Renal cortex interstitium (tissue), 15 donors: ENCODE measurements around the gene USP10. TPM values are rescaled to one million over a fixed set of nuclear protein-coding genes. Genes with fewer than 3 reads are reported as not detected.

ENCODE experiments used
- DNase-seq, 11 donors: peaks; one replicate each; pipeline ENCODE4 v3.0.0-alpha.2; 2013; ENCODE audit warnings: low read depth in 9 of 11, low spot score in 4 of 11; ENCODE audit errors: extremely low read depth in 1 of 11
- long read RNA-seq, 16 experiments: transcript quantifications; one replicate each; lab custom pipeline, GENCODE V29; 2026
- polyA plus RNA-seq, 3 donors: library from polyadenylated mRNA; unstranded; fragments of 120-200 nt; gene quantifications; one replicate each; pipeline ENCODE4 v1.2.1, GENCODE V29; 2013; ENCODE audit not compliant: insufficient read length in 3 of 3

The USP10 gene
- 100 to 1,000 TPM; 112 to 134 (median 113) TPM for polyA plus RNA-seq
- long read RNA-seq, donor 1, transcript USP10-201 (14 exons, 3,009 nt), result major isoform, 9 of 36 reads
- long read RNA-seq, donor 1, partial matches to known transcripts, result 23 of 36 reads
- long read RNA-seq, donor 1, other reads (novel, unspliced or antisense), result 0 of 36 reads
- long read RNA-seq, donor 2, transcript USP10-201 (14 exons, 3,009 nt), result major isoform, 6 of 38 reads
- long read RNA-seq, donor 2, partial matches to known transcripts, result 30 of 38 reads
- long read RNA-seq, donor 2, other reads (novel, unspliced or antisense), result 0 of 38 reads
- long read RNA-seq, donor 3, transcript USP10-201 (14 exons, 3,009 nt), result major isoform, 21 of 81 reads
- long read RNA-seq, donor 3, partial matches to known transcripts, result 60 of 81 reads
- long read RNA-seq, donor 3, other reads (novel, unspliced or antisense), result 0 of 81 reads
- long read RNA-seq, donor 4, transcript USP10-201 (14 exons, 3,009 nt), result major isoform, 13 of 38 reads
- long read RNA-seq, donor 4, partial matches to known transcripts, result 24 of 38 reads
- long read RNA-seq, donor 4, other reads (novel, unspliced or antisense), result 0 of 38 reads
- long read RNA-seq, donor 5, result 0 reads
- long read RNA-seq, donor 6, transcript USP10-201 (14 exons, 3,009 nt), result major isoform, 10 of 48 reads
- long read RNA-seq, donor 6, partial matches to known transcripts, result 38 of 48 reads
- long read RNA-seq, donor 6, other reads (novel, unspliced or antisense), result 0 of 48 reads
- long read RNA-seq, donor 7, transcript USP10-201 (14 exons, 3,009 nt), result major isoform, 11 of 51 reads
- long read RNA-seq, donor 7, partial matches to known transcripts, result 37 of 51 reads
- long read RNA-seq, donor 7, other reads (novel, unspliced or antisense), result 0 of 51 reads
- long read RNA-seq, donor 8, result 0 reads
- long read RNA-seq, donor 9, transcript USP10-201 (14 exons, 3,009 nt), result major isoform, 13 of 44 reads
- long read RNA-seq, donor 9, partial matches to known transcripts, result 28 of 44 reads
- long read RNA-seq, donor 9, other reads (novel, unspliced or antisense), result 0 of 44 reads
- long read RNA-seq, donor 10, transcript USP10-201 (14 exons, 3,009 nt), result major isoform, 11 of 39 reads
- long read RNA-seq, donor 10, partial matches to known transcripts, result 27 of 39 reads
- long read RNA-seq, donor 10, other reads (novel, unspliced or antisense), result 0 of 39 reads
- long read RNA-seq, donor 11, transcript USP10-201 (14 exons, 3,009 nt), result major isoform, 14 of 33 reads
- long read RNA-seq, donor 11, partial matches to known transcripts, result 19 of 33 reads
- long read RNA-seq, donor 11, other reads (novel, unspliced or antisense), result 0 of 33 reads
- long read RNA-seq, donor 12, partial matches to known transcripts, result 5 of 9 reads
- long read RNA-seq, donor 12, other reads (novel, unspliced or antisense), result 0 of 9 reads
- long read RNA-seq, donor 13, result 0 reads
- long read RNA-seq, donor 14, transcript USP10-201 (14 exons, 3,009 nt), result major isoform, 10 of 23 reads
- long read RNA-seq, donor 14, partial matches to known transcripts, result 13 of 23 reads
- long read RNA-seq, donor 14, other reads (novel, unspliced or antisense), result 0 of 23 reads
- long read RNA-seq, donor 15, partial matches to known transcripts, result 8 of 14 reads
- long read RNA-seq, donor 15, other reads (novel, unspliced or antisense), result 0 of 14 reads
- long read RNA-seq, donor 16, transcript USP10-201 (14 exons, 3,009 nt), result major isoform, 33 of 79 reads
- long read RNA-seq, donor 16, partial matches to known transcripts, result 45 of 79 reads
- long read RNA-seq, donor 16, other reads (novel, unspliced or antisense), result 0 of 79 reads

DNA sequence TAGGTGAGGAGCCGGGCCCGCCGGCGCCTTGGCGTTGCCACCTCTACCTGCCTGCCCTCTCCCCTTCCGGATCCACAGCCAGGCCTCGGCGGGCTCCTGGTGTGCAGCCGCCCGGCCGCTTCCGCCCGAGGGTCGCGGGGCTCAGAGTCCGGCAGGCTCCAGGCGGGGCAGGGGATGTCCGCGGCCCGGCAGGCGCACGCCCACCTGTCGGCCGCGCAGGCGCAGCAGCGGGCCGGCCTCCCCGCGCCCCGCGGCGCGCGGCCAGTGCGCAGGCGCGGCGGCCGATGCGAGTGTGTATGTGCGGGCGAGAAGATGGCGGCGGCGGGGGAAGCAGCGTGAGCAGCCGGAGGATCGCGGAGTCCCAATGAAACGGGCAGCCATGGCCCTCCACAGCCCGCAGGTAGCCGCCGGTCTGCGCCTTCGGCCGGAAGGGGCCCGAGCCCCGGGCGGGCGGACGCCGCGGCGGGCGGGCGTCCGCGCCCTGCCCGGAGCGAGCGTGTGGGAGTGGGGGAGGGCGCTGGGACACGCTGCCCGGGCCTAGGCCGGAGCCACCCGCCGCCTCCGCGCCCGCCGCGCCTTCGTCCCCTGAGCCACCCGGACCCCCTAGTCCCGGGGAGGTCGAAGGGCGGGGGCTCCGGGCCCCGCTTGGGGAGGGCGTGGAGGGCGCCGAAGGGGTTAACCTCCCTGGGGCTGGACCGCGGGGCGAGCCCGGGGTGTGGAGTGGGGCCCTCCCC, at the start of gene USP10:
Gene USP10 (plus strand): TSS at position 289 of the 734 bp plus-strand sequence. CDS start 91 bp downstream, at position 380.
- peak; percentile 51 to 80 (median 76) for DNase-seq

DNA sequence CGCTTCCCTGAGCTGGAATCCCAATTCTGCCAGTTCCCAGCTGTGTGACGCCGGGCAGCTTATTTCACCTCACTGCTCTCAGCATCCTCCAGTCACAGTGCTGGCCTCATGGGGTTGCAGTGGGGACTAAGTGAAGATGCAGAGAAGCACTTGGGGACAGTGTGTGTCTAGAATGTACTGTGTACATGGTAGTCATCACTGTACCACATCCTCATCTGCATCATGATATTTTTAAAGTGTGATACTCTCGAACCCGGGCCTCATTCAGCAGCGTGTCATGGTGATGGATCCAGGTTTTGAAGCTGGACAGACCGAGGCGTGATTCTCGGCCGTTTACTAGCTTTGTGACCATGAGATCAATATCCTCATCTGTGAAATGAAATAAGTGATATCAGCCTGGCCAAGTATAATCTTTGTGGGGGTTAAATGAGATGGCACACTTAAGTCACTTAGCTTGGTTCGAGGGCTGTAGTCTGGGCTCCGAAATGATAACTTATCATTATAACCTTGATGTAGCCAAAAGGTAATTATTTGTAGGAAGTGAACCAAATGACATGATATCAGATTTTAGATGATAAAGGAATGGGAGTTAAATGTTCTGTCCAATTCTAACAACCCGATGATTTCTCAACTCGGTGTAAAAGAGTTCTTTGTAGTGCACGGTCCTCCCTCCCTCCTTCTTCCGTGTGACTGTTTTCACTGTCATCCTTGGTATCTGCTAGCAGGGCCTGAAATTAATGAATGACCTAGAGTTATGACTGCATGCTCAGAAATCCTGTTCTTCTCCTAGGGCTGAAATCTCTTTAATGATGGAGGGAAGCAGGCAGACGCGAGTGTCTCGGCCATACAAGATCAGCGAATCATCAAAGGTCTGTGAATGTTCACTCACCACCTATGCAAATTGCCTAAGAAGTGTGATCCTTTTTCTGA, 49.5 kb upstream of the USP10 start:
- no peak for DNase-seq

- no peak for DNase-seq
Measured at GRCh38 chr16:84652566-84652965, 47.2 kb upstream of the USP10 start.

- no peak for DNase-seq
Measured at GRCh38 chr16:84654238-84654637, 45.6 kb upstream of the USP10 start.

DNA sequence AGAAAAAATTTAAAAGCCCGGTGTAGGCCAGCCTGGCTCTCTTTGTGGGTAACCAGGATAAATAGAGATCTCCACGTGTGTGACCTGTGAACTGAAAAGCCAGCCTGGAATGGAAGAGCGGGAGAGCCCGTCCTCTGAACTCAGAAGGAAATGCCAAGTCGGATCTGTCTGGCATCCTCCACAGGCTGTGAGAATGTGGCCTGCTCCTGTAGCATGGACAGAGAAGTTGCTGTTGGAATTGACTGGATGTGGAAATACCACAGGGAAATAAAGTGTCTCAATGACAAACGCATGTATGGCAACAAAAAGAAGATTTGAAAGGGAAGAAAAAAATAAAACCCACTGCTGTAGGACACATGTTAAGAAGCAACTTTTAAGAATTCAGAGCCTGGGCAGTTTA, 44.8 kb upstream of the USP10 start:
- no peak for DNase-seq

GRCh38 chr16:84656649-84657048, 43.2 kb upstream of the USP10 start:
- DNase-seq, result no peak

DNA sequence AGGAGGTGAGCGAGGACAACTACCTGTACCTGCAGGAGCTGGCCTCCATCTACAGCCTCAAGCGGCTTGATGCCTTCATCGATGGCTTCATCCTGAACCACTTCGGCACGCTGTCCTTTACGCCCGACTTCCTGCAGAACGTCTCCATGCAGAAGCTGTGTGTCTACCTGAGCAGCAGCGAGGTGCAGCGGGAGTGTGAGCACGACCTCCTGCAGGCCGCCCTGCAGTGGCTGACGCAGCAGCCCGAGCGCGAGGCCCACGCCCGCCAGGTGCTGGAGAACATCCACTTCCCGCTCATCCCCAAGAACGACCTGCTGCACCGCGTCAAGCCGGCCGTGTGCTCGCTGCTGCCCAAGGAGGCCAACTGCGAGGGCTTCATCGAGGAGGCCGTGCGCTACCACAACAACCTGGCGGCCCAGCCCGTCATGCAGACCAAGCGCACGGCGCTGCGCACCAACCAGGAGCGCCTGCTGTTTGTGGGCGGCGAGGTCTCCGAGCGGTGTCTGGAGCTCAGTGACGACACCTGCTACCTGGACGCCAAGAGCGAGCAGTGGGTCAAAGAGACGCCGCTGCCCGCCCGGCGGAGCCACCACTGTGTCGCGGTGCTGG, 42.5 kb upstream of the USP10 start:
- DNase-seq, result no peak

- no peak for DNase-seq
Measured at GRCh38 chr16:84658690-84659089, 41.1 kb upstream of the USP10 start.

GRCh38 chr16:84659656-84660300, 40.0 kb upstream of the USP10 start:
- no peak for DNase-seq

DNA sequence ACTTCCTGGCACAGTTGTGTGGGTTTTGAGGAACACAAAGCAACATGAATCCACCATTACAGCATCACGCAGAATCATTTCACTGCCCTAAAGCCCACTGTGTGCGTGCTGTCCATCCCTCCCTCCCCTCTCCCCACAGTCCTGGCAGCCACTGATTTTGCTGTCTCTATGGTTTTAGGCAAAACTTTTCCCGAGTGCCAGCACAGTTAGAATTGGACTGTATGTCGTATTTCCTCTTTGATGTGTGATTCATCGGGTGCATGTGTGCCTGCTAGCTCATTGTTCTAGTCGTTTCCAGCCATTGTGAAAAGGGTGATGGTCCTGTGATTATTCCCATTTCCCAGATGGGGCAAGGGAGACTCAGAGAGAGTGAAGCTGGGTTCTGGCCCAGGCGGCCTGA, 38.8 kb upstream of the USP10 start:
- DNase-seq, result no peak

GRCh38 chr16:84661418-84662060, 38.3 kb upstream of the USP10 start:
- DNase-seq, result no peak

DNA sequence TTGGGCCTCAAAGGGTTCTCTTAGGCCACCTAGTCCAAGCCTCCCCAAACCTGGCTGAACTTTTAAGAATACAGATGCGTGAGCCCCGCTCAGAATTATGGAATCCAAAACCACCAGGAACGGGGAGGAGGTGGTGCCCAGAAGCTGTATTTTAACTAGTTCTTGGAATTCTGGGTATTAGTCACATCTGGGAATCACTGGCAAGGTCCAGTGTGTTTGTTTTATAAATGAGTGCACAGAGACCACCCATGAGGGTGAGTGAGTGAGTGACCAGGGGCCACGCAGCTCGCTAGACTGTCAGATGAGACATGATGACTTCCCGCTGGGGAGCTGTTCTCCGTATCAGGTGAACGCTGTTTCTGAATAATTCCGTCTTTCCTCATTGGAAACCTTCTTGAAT, 37.3 kb upstream of the USP10 start:
- no peak for DNase-seq

- no peak for DNase-seq
Measured at GRCh38 chr16:84663433-84664101, 36.2 kb upstream of the USP10 start.

DNA sequence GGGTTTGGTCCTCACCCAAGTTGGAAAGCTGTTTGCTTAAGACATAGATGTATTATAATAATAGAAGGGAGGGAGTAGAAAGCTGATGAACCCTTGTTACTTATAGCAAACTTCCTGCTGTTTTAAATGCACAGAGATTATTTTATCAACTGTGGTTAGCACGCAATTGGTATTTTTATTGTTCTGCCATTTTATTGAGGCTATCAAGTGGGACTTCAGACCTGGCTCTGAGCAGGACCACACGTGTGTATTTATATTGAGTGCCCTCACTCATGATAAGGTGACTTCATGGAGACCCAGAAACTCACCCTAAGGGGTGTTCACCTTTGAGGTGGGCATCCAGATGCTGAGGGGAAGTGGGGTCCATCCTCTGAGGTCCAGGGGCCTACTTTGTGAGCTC, 34.4 kb upstream of the USP10 start:
- no peak for DNase-seq

- no peak for DNase-seq
Measured at GRCh38 chr16:84665843-84666242, 34.0 kb upstream of the USP10 start.
